Skin of body (tissue), 2 donors: ENCODE results near the gene GBA2. TPM values are rescaled to one million over a fixed set of nuclear protein-coding genes. Genes with fewer than 3 reads are reported as not detected.

ENCODE experiments used
- DNase-seq: peaks from one replicate; lab custom pipeline; 2025; lab: John Stamatoyannopoulos, UW
- total RNA-seq: library from RNA; depleted of rRNA; stranded (reverse); fragments of >200 nt; gene quantifications from one replicate; pipeline ENCODE4 v1.2.3, GENCODE V29; 2014

The GBA2 gene
- total RNA-seq, 1 donor from 2014 or later, result 32.1 TPM

DNA sequence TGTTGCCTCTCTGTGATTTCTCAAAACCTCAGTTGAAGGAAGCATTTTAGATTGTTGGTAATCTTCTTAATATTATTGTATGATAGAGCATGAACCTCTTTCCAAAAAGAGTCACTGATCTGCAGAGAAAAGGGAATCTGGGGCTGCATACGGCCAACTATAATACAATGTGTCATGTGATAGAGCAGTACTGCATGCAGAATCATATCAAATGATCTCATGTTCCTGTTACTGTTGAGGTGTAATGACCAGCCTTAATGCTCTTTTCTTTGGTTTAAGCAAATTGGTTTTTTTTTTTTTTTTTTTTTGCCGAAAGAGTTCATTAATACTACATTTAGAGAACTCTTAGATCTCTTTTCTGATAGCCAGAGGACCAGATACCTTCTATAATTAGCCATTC, 18.0 kb upstream of the GBA2 start:
- no peak for DNase-seq

DNA sequence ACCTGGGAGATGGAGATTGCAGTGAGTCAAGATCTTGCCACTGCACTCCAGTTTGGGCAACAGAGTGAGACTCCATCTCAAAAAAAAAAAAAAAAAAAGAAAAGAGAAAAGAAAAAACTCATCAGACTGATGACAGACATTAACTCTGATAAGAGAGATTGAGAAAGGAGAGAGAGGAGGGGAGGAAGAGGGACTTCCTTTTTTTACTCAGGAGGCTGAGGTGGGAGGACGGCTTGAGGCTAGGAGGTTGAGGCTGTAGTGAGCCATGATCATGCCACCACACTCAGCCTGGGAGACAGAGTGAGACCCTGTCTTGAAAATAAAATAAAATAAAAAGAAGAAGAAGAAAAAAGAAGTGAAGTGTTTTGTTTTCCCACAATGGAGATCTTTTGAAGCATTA, 14.8 kb upstream of the GBA2 start:
- no peak for DNase-seq

GRCh38 chr9:35763181-35763580, 14.2 kb upstream of the GBA2 start:
- DNase-seq, result no peak

DNA sequence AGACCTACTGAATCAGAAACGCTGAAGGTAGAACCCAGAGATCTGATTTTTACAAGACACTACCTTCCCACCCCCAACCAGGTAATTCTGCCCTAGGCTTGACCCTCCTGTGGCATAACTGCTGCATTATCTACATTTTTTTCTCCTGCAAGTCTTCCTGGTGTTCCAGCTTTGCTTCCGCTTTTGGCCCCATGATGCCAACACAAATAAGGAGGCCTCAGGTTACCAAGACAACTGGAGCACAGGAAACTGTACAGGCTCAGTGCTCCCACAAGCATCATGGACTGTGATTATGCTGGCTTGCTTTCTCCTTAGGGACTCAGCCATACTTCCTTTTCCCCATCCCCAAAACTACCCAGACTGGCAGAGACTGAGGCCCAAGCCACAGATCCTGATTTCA, 11.6 kb upstream of the GBA2 start:
- DNase-seq, result no peak

DNA sequence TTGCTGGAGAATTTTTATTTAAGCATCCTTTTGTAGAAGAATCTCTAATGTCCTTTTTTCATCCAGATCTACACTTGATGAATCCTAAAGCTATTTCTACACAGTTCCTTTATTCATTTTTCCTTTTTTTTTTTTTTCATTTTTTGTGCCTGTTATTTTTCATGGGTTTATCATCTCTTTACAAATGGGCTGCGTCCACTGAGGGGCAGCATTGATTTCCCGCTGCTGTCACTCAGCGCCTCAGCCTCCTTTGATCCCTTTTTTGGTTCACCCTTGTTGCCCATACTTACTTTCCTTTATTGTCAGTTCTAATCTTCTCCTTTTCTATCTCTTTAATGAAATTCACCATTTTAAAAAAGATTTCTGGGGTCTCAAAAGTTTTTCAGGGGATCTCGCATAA, 10.8 kb upstream of the GBA2 start:
- DNase-seq, result no peak

DNA sequence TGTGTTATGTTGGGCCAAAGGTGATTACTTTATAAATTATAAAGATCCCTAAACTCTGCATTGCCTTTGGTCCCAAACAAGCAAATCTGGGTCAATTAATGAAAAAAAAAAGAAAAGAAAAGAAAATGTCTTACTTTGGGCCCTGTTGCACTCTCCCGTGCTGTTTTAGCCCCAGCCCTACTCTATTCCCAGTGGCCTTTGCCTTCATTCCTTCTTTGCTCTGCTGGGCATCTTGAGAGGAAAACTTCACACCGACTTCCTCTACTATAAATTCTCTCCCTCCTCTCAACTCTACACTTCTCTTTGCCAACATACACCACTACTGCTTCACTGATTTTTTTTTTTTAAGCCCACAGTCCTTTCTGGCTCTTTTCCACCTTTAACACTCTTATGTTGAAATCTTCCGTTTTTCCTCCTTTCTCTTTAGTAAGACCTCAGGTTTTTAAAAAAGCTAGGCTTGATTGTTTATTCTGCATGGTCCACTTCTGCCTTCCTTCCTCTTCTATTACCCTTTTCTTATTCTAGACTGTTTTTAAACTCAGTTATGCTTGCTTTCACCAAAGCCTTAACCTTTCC, 9.5 kb upstream of the GBA2 start:
- no peak for DNase-seq

DNA sequence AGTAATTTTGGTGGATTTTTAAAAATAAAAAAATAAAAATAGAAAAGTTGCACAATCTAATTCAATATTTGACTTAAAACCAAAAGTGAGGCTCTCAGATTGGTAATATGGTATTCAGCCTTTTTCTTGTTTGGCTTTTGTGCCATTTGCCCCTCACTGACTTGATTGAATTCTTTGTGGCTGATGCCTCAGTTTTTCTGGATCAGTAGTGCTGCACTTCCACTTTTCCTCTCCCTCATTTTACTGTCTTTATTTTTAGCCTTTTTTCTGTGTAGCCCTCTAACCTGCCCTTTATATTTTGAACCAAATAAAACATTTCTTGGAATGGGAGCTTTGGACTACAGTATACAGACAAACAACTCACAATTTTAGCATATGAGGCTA, 8.9 kb upstream of the GBA2 start:
- no peak for DNase-seq

DNA sequence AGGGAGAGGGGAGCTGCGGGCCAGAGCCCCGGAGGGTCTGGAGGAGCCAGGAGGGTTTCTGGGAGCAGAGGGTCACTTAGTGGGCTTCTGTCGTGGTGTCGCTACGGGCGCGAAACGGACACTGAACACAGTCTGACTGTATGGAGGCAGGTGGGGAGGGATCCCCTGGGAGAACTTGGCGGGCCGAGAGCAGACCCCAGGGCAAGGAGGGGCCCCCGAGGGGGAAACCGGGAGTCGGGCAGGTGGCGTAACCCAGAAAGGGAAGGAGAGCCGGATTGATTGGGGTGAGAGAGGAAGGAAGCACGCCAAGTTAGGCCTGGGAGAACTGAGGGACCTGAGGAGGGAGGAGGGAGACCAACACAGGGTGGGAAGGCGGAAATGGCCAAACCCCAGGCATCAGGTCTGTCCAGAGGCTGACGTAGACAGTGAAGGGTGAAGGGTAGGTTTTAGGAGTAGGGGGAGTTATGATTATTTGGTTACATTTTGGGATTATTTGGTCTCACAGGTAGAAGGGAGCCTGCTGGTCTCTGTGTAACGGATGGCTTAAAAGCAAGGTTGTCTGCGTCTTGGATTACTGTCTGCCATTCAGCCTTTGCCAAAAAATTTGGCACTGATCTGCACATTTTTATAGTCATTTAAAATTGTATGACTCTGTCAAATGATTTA, 8.3 kb upstream of the GBA2 start:
- DNase-seq, result peak; percentile 14

GRCh38 chr9:35756275-35757225, 7.5 kb upstream of the GBA2 start:
- DNase-seq, result no peak

DNA sequence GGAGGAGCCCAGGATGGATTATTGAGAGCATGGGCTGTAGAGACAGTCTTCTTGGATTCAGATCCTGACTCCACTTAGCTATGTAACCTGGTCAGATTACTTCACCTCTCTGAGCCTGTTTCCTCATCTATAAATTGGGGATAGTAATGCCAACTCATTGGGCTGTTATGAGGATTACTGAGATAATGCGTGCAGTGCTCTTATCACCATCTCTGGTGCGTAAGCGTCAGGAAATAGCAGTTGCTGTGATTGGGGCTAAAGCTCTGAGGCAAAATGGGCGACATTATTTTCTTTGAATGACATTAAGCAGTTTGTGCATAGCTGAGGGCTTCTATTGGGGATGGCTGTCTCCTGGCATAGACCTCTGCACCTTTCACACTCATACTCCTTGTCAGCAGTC, 6.0 kb upstream of the GBA2 start:
- DNase-seq, result no peak

GRCh38 chr9:35754264-35754663, 5.2 kb upstream of the GBA2 start, which contains the start of gene MSMP:
Gene MSMP, minus strand, starts transcription at chr9:35754276. Its CDS starts 147 bp downstream, at chr9:35754129.
- no peak for DNase-seq

DNA sequence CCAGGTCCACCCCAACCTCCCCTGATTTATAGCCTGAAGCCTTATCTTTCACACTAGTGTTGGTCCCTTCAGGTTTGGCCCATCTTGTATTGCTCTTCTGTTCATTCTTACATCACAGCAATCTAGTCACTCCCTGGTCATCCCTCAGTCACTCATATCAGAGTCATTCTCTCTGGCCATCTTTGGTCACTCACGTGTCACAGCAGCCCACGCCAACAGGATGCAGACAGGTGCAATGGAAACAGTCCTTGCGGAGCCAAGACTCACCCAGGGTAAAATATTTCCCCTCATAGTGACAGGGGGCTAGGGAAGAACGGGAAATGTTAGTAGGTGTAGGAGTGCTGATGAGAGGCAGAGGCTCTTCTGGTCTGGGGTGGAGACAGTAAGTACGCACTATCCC, 4.4 kb upstream of the GBA2 start:
- no peak for DNase-seq

DNA sequence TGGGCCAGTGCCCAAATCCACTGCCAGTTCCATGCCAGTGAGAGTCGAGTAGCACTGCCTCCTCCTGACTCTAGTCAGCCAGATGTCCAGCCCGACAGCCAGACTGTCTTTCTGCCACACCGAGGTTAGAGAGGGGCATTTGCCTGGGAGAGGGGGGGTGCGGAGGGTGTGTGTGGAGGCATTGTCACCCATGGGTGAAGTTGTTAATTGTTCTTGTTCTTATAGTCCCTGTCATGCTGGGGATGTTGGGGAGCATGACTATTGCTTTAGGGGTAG, 1.2 kb upstream of the GBA2 start:
- DNase-seq, result no peak

- no peak for DNase-seq
Observed at GRCh38 chr9:35749515-35750255, 657 bp upstream of the GBA2 start.

DNA sequence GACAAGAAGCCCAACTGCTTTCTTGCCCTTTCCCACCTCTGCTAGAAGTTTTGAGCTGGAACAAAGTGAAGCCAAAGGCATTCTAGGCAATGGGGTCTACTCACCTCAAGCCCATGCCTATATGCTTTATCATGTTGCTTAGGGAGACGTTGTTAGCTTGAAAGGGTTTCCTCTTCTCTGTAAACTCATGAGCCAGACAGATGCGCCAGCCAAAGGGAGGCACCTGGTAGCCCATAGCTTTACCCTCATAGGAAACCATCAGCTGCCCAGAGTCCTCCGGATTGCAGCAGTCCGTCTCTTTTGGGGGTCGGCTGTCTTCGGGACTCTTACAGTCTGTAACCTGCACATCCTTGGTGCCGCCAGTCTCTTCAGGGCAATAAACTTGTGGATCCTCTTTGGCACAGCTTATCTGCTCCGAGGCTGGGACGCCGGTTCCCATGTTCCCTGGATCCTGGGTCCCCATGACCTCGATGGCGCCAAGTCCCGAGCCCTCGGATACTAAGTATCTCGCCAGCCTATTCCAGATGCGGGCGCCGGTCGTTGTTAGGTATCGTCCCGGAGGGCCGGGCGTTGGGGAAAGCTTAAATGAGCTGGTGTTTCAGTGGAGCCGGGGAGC, 678 bp downstream of the GBA2 start:
- DNase-seq, result no peak

DNA sequence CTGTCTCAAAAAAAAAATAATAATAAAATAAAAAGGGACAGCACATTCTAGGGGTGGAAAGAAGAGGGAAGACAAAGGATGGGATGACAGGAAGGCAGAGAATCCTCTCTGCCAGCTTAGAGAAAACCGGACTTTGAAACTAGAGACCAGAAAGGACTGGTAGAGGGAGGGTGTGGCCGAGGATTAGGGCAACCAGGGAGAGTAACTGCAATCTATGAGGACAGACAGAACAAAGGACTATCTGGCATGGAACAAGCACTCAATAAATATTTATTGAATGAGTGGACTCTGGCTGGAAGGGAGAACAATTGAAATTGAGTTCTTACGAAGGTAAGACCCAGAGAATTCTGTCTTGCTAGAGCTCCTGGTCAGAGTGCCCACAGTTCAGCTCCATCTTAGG, 2.4 kb downstream of the GBA2 start:
- DNase-seq, result no peak

- no peak for DNase-seq
Observed at GRCh38 chr9:35745569-35745968, 3.5 kb downstream of the GBA2 start.

GRCh38 chr9:35743880-35744518, 5.0 kb downstream of the GBA2 start:
- DNase-seq, result no peak

GRCh38 chr9:35743452-35743851, 5.6 kb downstream of the GBA2 start:
- DNase-seq, result no peak

GRCh38 chr9:35741740-35742139, 7.3 kb downstream of the GBA2 start:
- no peak for DNase-seq

DNA sequence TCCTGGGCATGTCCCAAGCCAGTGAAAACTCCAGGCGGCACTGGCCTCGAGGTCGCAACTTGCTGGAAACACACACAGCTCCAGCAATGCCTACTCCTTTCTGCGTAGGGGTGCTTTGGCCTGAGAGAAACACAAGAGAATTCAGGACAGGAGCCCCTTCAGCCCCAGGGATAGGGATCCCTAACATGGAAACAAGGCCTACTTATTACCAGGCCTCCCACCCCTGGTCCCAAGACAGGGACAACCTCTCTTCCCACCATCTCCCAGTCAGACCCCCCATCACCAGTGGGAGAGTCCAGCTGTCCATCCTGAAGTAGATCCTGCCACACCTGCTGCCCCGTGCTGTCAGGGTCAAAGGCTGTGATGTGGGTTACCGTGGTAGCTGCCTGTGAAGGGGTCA, 8.8 kb downstream of the GBA2 start:
- DNase-seq, result no peak
